A549 (cell line): Measurements from ENCODE around the gene ATP6V1G2. TPM values are rescaled to one million over a fixed set of nuclear protein-coding genes. Genes with fewer than 3 reads are reported as not detected.

Experiments
- ATAC-seq, 2 experiments: fragments of 200-7000 bp in 1 of 2; fragments of >200 bp in 1 of 2; cut with Nextera tagmentation in 1 of 2; cut with Tn5 transposase in 1 of 2; 3 replicates each; pipeline versions ENCODE4 v1.8.0 to v1.9.1; 2018 to 2020; ENCODE audit warnings: mild to moderate bottlenecking in 1 of 2, moderate library complexity in 1 of 2
- CTCF ChIA-PET: fragments of 300-600 bp; sonication (Branson Sonifier 250); formaldehyde crosslinking; extraction: SDS; loops from one replicate; lab custom pipeline; 2021; ENCODE audit warnings: antibody characterized with exemption, inconsistent platforms; lab: Yijun Ruan, JAX
- POLR2A ChIA-PET: fragments of 350-600 bp; formaldehyde crosslinking; extraction: SDS; loops from one replicate; lab custom pipeline; 2021; ENCODE audit warnings: antibody characterized with exemption, inconsistent platforms; lab: Yijun Ruan, JAX
- DNase-seq, 2 experiments: peaks; one replicate each; pipeline versions ENCODE4 v3.0.0 to v3.0.0-alpha.2; 2011 to 2016; ENCODE audit warnings: low read depth in 1 of 2, low spot score in 1 of 2
- FAIRE-seq: peaks from 2 replicates; lab custom pipeline; 2011; peaks lifted over from hg19 to GRCh38; lab: Jason Lieb, UNC
- H3K27ac ChIP-seq, 2 experiments: fragments of >200 bp; sonication (Bioruptor Twin); formaldehyde crosslinking; 3 replicates each; pipeline ENCODE4 v1.5.1; 2016 to 2017
- H3K4me1 ChIP-seq: fragments of >200 bp; sonication (Bioruptor Twin); formaldehyde crosslinking; 3 replicates; pipeline ENCODE4 v1.6.1; 2016
- H3K4me2 ChIP-seq: fragments of >200 bp; sonication (Bioruptor Twin); formaldehyde crosslinking; 3 replicates; pipeline ENCODE4 v1.6.1; 2016
- H3K4me3 ChIP-seq: fragments of >200 bp; sonication (Bioruptor Twin); formaldehyde crosslinking; 3 replicates; pipeline ENCODE4 v1.5.1; 2016
- H3K9me3 ChIP-seq: fragments of >200 bp; sonication (Bioruptor Twin); formaldehyde crosslinking; 3 replicates; pipeline ENCODE4 v1.6.1; 2016
- CBX8 ChIP-seq: fragments of 200-600 bp; sonication (generic); IDR thresholded peaks from 2 replicates; pipeline ENCODE4 v1.6.1; 2016
- CHD4 ChIP-seq: fragments of 200-600 bp; sonication (generic); IDR thresholded peaks from 2 replicates; pipeline ENCODE4 v1.6.1; 2016; ENCODE audit warnings: antibody characterized with exemption, mild to moderate bottlenecking, borderline replicate concordance
- E2F6 ChIP-seq: IDR thresholded peaks from 2 replicates; pipeline ENCODE4 v1.6.1; 2012; ENCODE audit warnings: low read depth, borderline replicate concordance
- EHMT2 ChIP-seq: fragments of 200-600 bp; sonication (generic); IDR thresholded peaks from 2 replicates; pipeline ENCODE4 v1.6.1; 2016; ENCODE audit warnings: antibody characterized with exemption, low read depth, mild to moderate bottlenecking, moderate library complexity
- ESRRA ChIP-seq: fragments of 150-350 bp; IDR thresholded peaks from 2 replicates; pipeline ENCODE4 v1.6.1; 2014; ENCODE audit warnings: mild to moderate bottlenecking, low read length, borderline replicate concordance
- FOXS1 ChIP-seq: fragments of 250-450 bp; sonication (Bioruptor Pico); IDR thresholded peaks from 2 replicates; pipeline ENCODE4 v1.5.0; 2020; ENCODE audit warnings: mild to moderate bottlenecking, moderate library complexity
- GATA3 ChIP-seq: IDR thresholded peaks from 2 replicates; pipeline ENCODE4 v1.6.1; 2012; ENCODE audit warnings: borderline replicate concordance
- HES2 ChIP-seq: fragments of >200 bp; sonication (Bioruptor Twin); formaldehyde crosslinking; IDR thresholded peaks from 2 replicates; pipeline ENCODE4 v1.6.1; 2016
- HOXB13 ChIP-seq: fragments of 250-450 bp; sonication (Bioruptor Pico); IDR thresholded peaks from 2 replicates; pipeline ENCODE4 v1.5.0; 2020; ENCODE audit warnings: low read depth, mild to moderate bottlenecking, moderate library complexity
- HOXB5 ChIP-seq: fragments of 250-450 bp; sonication (Bioruptor Pico); IDR thresholded peaks from 2 replicates; pipeline ENCODE4 v1.5.0; 2020; ENCODE audit warnings: mild to moderate bottlenecking, moderate library complexity
- JUNB ChIP-seq: fragments of >200 bp; sonication (Bioruptor Twin); formaldehyde crosslinking; IDR thresholded peaks from 2 replicates; pipeline ENCODE4 v1.6.1; 2016
- MAFK ChIP-seq: fragments of 450-650 bp; IDR thresholded peaks from 2 replicates; pipeline ENCODE4 v1.6.1; 2014; ENCODE audit not compliant: partially characterized antibody
- MAX ChIP-seq: IDR thresholded peaks from 2 replicates; pipeline ENCODE4 v1.6.1; 2012
- MYC ChIP-seq: IDR thresholded peaks from 2 replicates; pipeline ENCODE4 v1.6.1; 2012; ENCODE audit warnings: mild to moderate bottlenecking, inconsistent platforms, low read length, improper control_type of control experiment, borderline replicate concordance
- POLR2AphosphoS2 ChIP-seq: conservative IDR thresholded peaks from 2 replicates; pipeline ENCODE4 v1.6.1; 2012; ENCODE audit warnings: low read length, improper control_type of control experiment, inconsistent platforms
- RAD21 ChIP-seq, 2 experiments: fragments of >200 bp in 1 of 2; sonication (Bioruptor Twin) in 1 of 2; formaldehyde crosslinking in 1 of 2; IDR thresholded peaks in 1 of 2; conservative IDR thresholded peaks in 1 of 2; 2 replicates in 1 of 2; 3 replicates in 1 of 2; pipeline ENCODE4 v1.6.1; 2012 to 2018; ENCODE audit warnings: inconsistent platforms in 1 of 2
- RCOR1 ChIP-seq: fragments of 150-350 bp; IDR thresholded peaks from 2 replicates; pipeline ENCODE4 v1.6.1; 2014; ENCODE audit warnings: antibody characterized with exemption, low read length, low read depth
- REST ChIP-seq: fragments of 200-600 bp; sonication (generic); IDR thresholded peaks from 2 replicates; pipeline ENCODE4 v1.6.1; 2016; ENCODE audit warnings: antibody characterized with exemption, mild to moderate bottlenecking, moderate library complexity
- RNF2 ChIP-seq: fragments of 200-600 bp; sonication (generic); IDR thresholded peaks from 2 replicates; pipeline ENCODE4 v1.6.1; 2016; ENCODE audit warnings: low read depth, mild to moderate bottlenecking, antibody characterized with exemption, moderate library complexity, borderline replicate concordance
- SMC3 ChIP-seq: fragments of >200 bp; sonication (Bioruptor Twin); formaldehyde crosslinking; IDR thresholded peaks from 3 replicates; pipeline ENCODE4 v1.6.1; 2018; ENCODE audit warnings: inconsistent platforms
- SREBF2 ChIP-seq: fragments of 450-650 bp; IDR thresholded peaks from 2 replicates; pipeline ENCODE4 v1.6.1; 2014; ENCODE audit warnings: mild to moderate bottlenecking, moderate library complexity
- USF2 ChIP-seq: fragments of 450-650 bp; IDR thresholded peaks from 2 replicates; pipeline ENCODE4 v1.6.1; 2014; ENCODE audit warnings: antibody characterized with exemption
- ZFP36 ChIP-seq: fragments of 450-650 bp; IDR thresholded peaks from 2 replicates; pipeline ENCODE4 v1.6.1; 2014; ENCODE audit warnings: borderline replicate concordance; ENCODE audit not compliant: partially characterized antibody
- ZNF302 ChIP-seq: fragments of 250-450 bp; sonication (Bioruptor Pico); IDR thresholded peaks from 2 replicates; pipeline ENCODE4 v1.9.0; 2021; ENCODE audit warnings: inconsistent platforms, mild to moderate bottlenecking, moderate library complexity
- WGBS: methylation state at CpG from one replicate; pipeline ENCODE4 v1.1.6; 2017; ENCODE audit errors: missing lambda C conversion rate; 5-methylcytosine and 5-hydroxymethylcytosine counted together
- polyA plus RNA-seq, 4 experiments: library from polyadenylated mRNA; depleted of rRNA in 3 of 4; stranded (reverse); fragments of >200 nt; fragmentation: RNase III in 1 of 4; extraction: RNeasy Plus Mini Kit Qiagen cat#74134 plus additional on column Dnase treatment in 1 of 4; gene quantifications; 2 replicates in 3 of 4; 3 replicates in 1 of 4; pipeline ENCODE4 v1.2.3, GENCODE V29; 2011 to 2017

ATP6V1G2 gene
- polyA plus RNA-seq, 2 of the 4 experiments (the other 2 are of a cell fraction): 0.57 to 1.5 TPM

- TF ChIP-seq HOXB5 (no peak), ZFP36 (no peak), RNF2 (no peak), USF2 (no peak), FOXS1 (CRISPR knock-in tag) (no peak), MAX (no peak)
These were observed 12.5 kb upstream of the ATP6V1G2 start (continued) for GRCh38 chr6:31558631-31559500.

- POLR2A ChIA-PET: no interaction called here
- no peak for DNase-seq
- CTCF ChIA-PET: interaction anchor here (0.6 to 3.7 kb wide), 6 partner anchors 10 to 136 kb away, joined by 3 to 10 read pairs (median 6); partner anchors contain the start of genes ATP6V1G2, LTA, LTB and NFKBIL1
- 67% methylated on average over 1 of the region's 8 CpGs for WGBS
- H3K4me3 ChIP-seq: no peak overlapping the region
- no peak overlapping the region; a peak in 1 of 6 replicates for H3K27ac ChIP-seq
- no peak for FAIRE-seq
- no peak for ATAC-seq
- H3K4me1 ChIP-seq: peaks cover 27% of the 10 kb centered on the region
- no peak for TF ChIP-seq MAFK
- no peak for TF ChIP-seq HOXB13 (CRISPR knock-in tag)
- TF ChIP-seq ESRRA: no peak
- TF ChIP-seq EHMT2: no peak
- no peak for TF ChIP-seq SREBF2
- no peak for TF ChIP-seq SMC3
- TF ChIP-seq CHD4: no peak
- no peak for TF ChIP-seq ZNF302 (CRISPR knock-in tag)
- TF ChIP-seq CBX8: no peak
- TF ChIP-seq GATA3: no peak
- TF ChIP-seq E2F6: no peak
- TF ChIP-seq RAD21 (conservative IDR thresholded peaks at IDR 0.05 in 1 of 2, IDR thresholded peaks at IDR 0.05 in 1 of 2): no peak
- TF ChIP-seq HES2: no peak
- TF ChIP-seq MAX: no peak
- no peak for TF ChIP-seq REST
- no peak for TF ChIP-seq MYC
- no peak for TF ChIP-seq POLR2AphosphoS2
- TF ChIP-seq JUNB: no peak
- TF ChIP-seq RCOR1: no peak
- H3K9me3 ChIP-seq: no peaks in the 10 kb centered on the region
- H3K4me2 ChIP-seq: no peak overlapping the region
These were observed 11.9 kb upstream of the ATP6V1G2 start for GRCh38 chr6:31558318-31558625.
